Tracheal epithelial cell (primary cell): ENCODE results near the gene SLC35A1. TPM values are rescaled to one million over a fixed set of nuclear protein-coding genes. Genes with fewer than 3 reads are reported as not detected.

Experiments used
- total RNA-seq: library from RNA; depleted of rRNA; stranded (reverse); fragments of >200 nt; gene quantifications from 2 replicates; pipeline ENCODE4 v1.2.1, GENCODE V29; 2014

Gene SLC35A1, protein sequence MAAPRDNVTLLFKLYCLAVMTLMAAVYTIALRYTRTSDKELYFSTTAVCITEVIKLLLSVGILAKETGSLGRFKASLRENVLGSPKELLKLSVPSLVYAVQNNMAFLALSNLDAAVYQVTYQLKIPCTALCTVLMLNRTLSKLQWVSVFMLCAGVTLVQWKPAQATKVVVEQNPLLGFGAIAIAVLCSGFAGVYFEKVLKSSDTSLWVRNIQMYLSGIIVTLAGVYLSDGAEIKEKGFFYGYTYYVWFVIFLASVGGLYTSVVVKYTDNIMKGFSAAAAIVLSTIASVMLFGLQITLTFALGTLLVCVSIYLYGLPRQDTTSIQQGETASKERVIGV
- total RNA-seq, result 10.4 and 17.1 TPM in 2 replicates

DNA sequence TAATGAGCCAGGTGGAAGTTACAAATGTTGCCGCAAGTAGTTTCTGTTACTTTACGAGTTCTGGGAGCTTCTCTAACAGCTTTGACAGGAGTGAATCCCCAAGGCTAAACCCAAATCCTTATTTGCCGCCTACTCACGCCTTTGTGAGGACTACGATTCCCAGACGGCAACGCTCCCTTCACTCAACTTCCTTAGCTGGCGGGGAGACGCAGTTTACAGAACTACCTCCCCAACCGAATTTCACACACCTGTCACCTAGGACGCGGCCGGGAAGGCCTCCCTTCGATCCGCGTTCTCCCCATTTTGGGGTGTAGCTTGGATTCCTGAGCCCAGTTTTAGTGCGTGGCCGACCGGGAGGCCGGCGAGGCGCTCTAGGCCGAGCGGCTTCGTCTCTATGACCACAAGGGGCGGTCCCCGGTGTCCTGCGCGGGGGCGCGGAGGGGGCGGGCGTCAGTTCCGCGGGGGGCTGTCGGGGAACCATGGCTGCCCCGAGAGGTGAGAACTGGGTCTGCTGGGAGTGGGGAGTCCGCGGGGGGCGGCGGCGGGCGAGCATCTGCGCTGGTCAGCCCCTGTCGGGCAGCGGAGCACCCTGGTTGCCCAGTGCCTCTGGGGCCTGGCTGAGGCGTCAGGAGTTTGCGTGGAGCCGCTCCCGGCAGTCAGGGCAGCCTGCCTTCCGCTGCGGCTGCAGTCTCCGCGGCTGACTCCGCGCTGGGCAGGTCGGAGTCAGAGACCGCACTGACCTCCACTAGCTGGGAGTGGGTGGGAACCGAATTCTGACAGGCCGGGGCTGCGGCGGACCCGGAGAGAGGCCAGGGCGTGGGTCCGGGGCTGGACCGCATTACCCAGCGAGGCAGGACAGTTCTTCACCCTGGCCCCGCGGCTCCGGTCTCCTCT lies at the start of gene SLC35A1:
TSS of gene SLC35A1 (plus strand) at position 450 of the 894 bp plus-strand sequence. CDS start at position 480, 30 bp downstream.

Other genes with a start within 250 kb of the SLC35A1 start
- 2.9 and 4.3 TPM in 2 replicates for gene SMIM8, start 150.4 kb upstream of the SLC35A1 start, total RNA-seq
- gene GJB7, start 143.7 kb upstream of the SLC35A1 start, total RNA-seq, result not detected in 2 replicates
- 1.4 TPM in 1 of 2 replicates, not detected in the other for gene C6orf163, start 128.2 kb upstream of the SLC35A1 start, total RNA-seq
- gene CFAP206, start 65.0 kb upstream of the SLC35A1 start, total RNA-seq, result 0.48 TPM in 1 of 2 replicates, not detected in the other
- gene RARS2, start 117.0 kb downstream of the SLC35A1 start, total RNA-seq, result 24.9 and 29.4 TPM in 2 replicates
- gene ORC3, start 117.2 kb downstream of the SLC35A1 start, total RNA-seq, result 11.3 and 16.4 TPM in 2 replicates
- gene AKIRIN2, start 229.3 kb downstream of the SLC35A1 start, total RNA-seq, result 19.0 and 27.9 TPM in 2 replicates